Right renal cortex interstitium (tissue), 3 donors: ENCODE results near the gene ATP6AP1. TPM values are rescaled to one million over a fixed set of nuclear protein-coding genes. Genes with fewer than 3 reads are reported as not detected.
"Not testable (repeated sequence)": the region's sequence is repeated elsewhere in the genome, so short reads cannot be mapped to it uniquely, and the experiment has no call there.

Source experiments
- DNase-seq, 3 donors: peaks; one replicate each; pipeline ENCODE4 v3.0.0-alpha.2; 2013; ENCODE audit warnings: low read depth in 3 of 3, low spot score in 2 of 3
- polyA plus RNA-seq, 3 donors: library from polyadenylated mRNA; unstranded; fragments of 120-200 nt; gene quantifications; one replicate each; pipeline ENCODE4 v1.2.1, GENCODE V29; 2013; ENCODE audit not compliant: insufficient read length in 3 of 3

The ATP6AP1 gene
- polyA plus RNA-seq, 3 donors: 136 to 162 (median 151) TPM

- DNase-seq: no peak
Measured at GRCh38 chrX:154398668-154399526, 29.6 kb upstream of the ATP6AP1 start.

- no peak for DNase-seq
Measured at GRCh38 chrX:154399527-154400368, 28.7 kb upstream of the ATP6AP1 start.

GRCh38 chrX:154400369-154400817 lies 28.1 kb upstream of the ATP6AP1 start:
- not testable (repeated sequence) for DNase-seq

- DNase-seq: no peak
Measured at GRCh38 chrX:154401045-154401799, 27.3 kb upstream of the ATP6AP1 start.

DNA sequence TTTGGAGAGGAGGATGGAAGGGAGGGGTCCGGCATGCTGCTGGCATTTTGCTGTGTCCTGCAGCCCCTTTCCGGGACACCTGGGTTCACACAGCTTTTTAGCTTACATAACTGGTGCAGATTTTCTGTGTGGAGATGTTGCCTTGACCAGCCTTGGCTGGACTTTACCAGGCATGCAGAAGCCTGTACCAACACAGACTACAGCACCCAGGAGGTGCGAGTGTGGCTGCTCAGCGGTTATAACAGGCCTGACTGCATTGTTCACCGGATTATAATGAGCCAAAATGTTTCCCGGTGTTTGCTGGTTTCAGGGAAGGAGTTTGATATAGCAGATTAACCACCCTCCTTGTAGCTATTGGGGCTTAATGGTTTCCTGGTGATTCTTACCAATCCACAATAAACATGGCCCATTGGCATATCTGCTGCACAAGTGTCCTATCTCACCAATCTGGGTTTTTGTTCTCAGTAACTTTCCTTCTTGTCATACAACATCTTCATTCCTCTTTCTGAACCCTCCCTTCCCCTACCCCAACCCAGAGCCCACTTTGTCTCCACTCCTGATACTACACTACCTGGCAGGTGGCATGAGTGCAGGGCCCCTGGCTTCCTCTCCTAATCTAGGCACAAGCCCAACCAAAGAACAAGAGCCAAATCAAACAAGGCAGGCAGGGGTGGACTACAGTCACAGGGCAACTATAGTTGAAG lies 26.4 kb upstream of the ATP6AP1 start:
- DNase-seq: no peak

- DNase-seq: no peak
Measured at GRCh38 chrX:154402622-154403127, 25.8 kb upstream of the ATP6AP1 start.

DNA sequence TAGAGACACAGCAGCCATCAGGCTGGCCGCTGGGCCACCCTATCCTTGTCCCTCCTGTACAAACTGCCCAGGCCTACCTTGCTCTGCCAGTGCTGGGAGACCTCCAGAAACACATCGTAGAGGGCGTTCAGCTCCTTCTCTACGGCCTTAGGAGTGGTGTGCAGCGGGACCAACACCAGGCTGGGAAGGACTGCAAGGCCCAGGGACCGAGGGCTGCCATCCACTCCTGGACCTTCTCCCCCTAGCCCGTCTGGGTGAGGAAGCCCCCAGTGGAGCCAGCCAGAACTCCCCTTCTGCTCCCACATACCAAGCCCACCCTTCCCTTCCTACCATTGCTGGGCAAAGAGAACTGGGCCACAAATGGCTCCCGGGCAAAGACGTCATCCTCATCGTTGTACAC lies 25.3 kb upstream of the ATP6AP1 start:
- no peak for DNase-seq

DNA sequence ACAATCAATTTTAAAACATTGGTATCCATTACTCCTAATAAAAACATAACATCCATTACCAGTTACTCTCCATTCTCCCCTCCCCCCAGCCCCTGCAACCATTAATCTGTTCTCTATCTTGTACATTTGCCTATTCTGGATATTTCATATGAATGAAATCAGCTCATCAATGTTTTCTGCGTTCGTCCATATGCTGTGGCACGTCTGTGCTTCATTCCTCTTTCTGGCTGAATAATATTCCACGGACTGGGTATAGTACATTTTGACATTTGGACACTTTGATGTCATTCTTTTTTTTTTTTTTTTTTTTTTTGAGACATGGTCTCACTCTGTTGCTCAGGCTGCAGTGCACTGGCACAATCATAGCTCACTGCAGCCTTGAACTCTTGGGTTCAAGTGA lies 24.6 kb upstream of the ATP6AP1 start:
- no peak for DNase-seq

DNA sequence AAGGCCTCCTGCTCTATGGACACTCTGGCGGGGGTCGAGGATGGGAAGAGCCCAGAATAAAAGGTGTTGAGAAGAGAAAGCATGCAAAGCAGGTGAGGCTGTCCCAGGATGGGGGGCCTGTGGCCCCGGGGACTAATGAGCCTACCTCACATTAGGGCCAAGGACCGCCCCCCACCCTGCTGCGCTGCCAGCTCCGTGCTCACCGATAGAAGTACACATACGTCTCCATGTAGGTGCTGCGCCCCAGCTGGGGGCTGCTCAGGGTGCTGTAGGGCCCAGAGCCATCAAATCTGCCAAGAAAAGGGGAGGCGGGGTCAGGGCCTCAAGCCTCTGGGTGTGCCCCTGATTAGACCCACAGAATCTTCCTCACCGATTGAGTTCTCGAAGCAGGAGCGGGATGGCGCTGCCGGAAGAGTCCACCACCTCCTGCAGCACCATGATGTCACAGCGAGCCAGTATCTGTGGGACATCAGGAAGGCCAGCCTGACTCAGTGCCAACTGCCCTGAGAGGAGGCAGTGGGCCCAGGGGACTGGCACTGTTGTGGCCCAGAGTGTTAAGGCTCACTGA lies 23.8 kb upstream of the ATP6AP1 start:
- no peak for DNase-seq

- no peak for DNase-seq
Measured at GRCh38 chrX:154408659-154409221, 19.7 kb upstream of the ATP6AP1 start.

- DNase-seq: no peak
Measured at GRCh38 chrX:154409222-154409871, 19.1 kb upstream of the ATP6AP1 start, which contains the start of gene DNASE1L1. TSS of gene DNASE1L1 (minus strand) at chrX:154409254. CDS start at chrX:154405568, 3,686 bp downstream.

GRCh38 chrX:154411981-154412340 lies 16.5 kb upstream of the ATP6AP1 start:
- DNase-seq: no peak

DNA sequence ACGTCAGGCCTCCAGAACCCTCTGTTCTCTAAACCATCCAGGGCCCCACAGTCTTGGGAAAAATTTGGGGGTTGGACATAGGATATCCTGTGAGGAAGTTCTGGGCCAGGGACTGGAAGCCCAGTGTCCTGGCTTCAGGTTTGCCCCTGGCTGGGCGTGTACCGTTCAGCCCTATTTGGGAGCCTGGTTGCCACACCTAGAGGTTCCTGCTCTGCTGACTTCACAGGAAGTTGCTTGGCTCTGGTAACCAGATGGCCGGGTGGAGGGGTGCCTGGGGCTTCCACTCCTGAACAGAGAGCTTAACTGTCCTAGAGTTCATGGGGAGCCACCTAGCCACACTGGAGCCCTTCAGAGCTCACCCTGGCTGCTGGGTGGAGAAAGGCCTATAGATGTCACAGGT lies 16.0 kb upstream of the ATP6AP1 start:
- no peak for DNase-seq

DNA sequence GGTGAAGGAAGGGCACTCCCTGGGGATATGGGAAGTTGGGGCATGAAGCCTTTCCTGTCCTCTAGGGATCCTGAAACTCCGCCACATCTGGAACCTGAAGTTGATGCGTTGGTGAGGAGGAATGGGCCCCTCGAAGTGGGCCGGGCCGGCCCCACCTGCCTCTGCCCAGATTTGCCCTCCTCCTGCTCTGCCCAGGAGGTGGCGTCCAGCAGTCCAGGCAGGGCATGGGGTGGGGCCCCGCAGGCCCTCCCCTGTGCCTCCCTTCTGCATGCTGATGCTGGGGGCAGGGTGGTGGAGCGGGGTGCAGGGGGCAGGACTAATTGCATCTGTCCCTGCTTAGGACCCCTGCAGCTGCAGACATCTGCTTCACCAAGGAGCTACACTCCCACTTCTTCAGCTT lies 15.3 kb upstream of the ATP6AP1 start:
- DNase-seq: no peak

- DNase-seq: no peak
Measured at GRCh38 chrX:154417157-154417556, 11.3 kb upstream of the ATP6AP1 start.

GRCh38 chrX:154419189-154419588 lies 9.3 kb upstream of the ATP6AP1 start:
- no peak for DNase-seq

- no peak for DNase-seq
Measured at GRCh38 chrX:154419688-154420401, 8.6 kb upstream of the ATP6AP1 start.

GRCh38 chrX:154420402-154420756 lies 8.1 kb upstream of the ATP6AP1 start:
- DNase-seq: no peak
